Heart left ventricle (tissue), 16 donors: ENCODE data around the gene CSNK1D. TPM values are rescaled to one million over a fixed set of nuclear protein-coding genes. Genes with fewer than 3 reads are reported as not detected.

Source experiments
- ATAC-seq, 4 donors: fragments of 200-7000 bp; cut with Tn5 transposase; one replicate each; pipeline ENCODE4 v1.9.1; 2020 to 2022; ENCODE audit warnings: moderate library complexity in 4 of 4, mild to moderate bottlenecking in 3 of 4, moderate number of reproducible peaks in 1 of 4
- DNase-seq, 5 donors: peaks; one replicate each; pipeline ENCODE4 v3.0.0-alpha.2; 2020
- H3K27ac ChIP-seq, 12 donors: fragments of 200-600 bp; sonication (generic) in 4 of 12; one replicate each; pipeline versions ENCODE4 v1.5.0 to v1.8.0; 2016 to 2022; ENCODE audit warnings: mild to moderate bottlenecking in 2 of 12
- H3K27me3 ChIP-seq, 9 donors: fragments of 200-600 bp; sonication (generic) in 2 of 9; one replicate each; pipeline versions ENCODE4 v1.5.1 to v1.8.0; 2016 to 2022; ENCODE audit warnings: mild to moderate bottlenecking in 3 of 9
- H3K36me3 ChIP-seq, 9 donors: fragments of 200-600 bp; sonication (generic) in 2 of 9; one replicate each; pipeline versions ENCODE4 v1.5.0 to v1.8.0; 2018 to 2022; ENCODE audit warnings: mild to moderate bottlenecking in 2 of 9
- H3K4me1 ChIP-seq, 12 donors: fragments of 200-600 bp; sonication (generic) in 4 of 12; one replicate each; pipeline versions ENCODE4 v1.5.0 to v1.8.0; 2016 to 2022; ENCODE audit warnings: mild to moderate bottlenecking in 3 of 12
- H3K4me3 ChIP-seq, 12 donors: fragments of 200-600 bp; sonication (generic) in 4 of 12; one replicate each; pipeline versions ENCODE4 v1.5.0 to v1.8.0; 2017 to 2022; ENCODE audit warnings: mild to moderate bottlenecking in 9 of 12, moderate library complexity in 4 of 12
- H3K9me3 ChIP-seq, 12 donors: fragments of 200-600 bp; sonication (generic) in 4 of 12; one replicate each; pipeline versions ENCODE4 v1.5.0 to v1.8.0; 2016 to 2022; ENCODE audit warnings: mild to moderate bottlenecking in 1 of 12
- POLR2A ChIP-seq, 2 donors: fragments of 450-650 bp; IDR thresholded peaks; one replicate each; pipeline ENCODE4 v1.6.1; 2017; ENCODE audit warnings: antibody characterized with exemption in 2 of 2, mild to moderate bottlenecking in 2 of 2, moderate library complexity in 2 of 2
- WGBS, 4 donors: extraction: QIAGEN DNeasy Blood & Tissue Kit in 2 of 4; methylation state at CpG; one replicate each; pipeline versions ENCODE4 v1.1.5 to v1.1.7; 2013 to 2018; 5-methylcytosine and 5-hydroxymethylcytosine counted together
- intact Hi-C, 10 donors: fragments of 100-400 bp; cut with DNase I; formaldehyde crosslinking; loops; one replicate each; pipeline versions ENCODE4 v1.11.1 to v1.14.2; 2022
- polyA plus RNA-seq, 2 donors: library from polyadenylated mRNA; stranded (reverse); fragments of 200-250 nt; gene quantifications; one replicate each; pipeline ENCODE4 v1.2.3, GENCODE V29; 2013
- total RNA-seq, 9 donors: library from RNA; depleted of rRNA in 2 of 9; stranded (reverse); fragments of >200 nt in 2 of 9; fragmentation: NEBNext Ultra II Directional in 3 of 9; extraction: Animal tissue kit (Norgen Biotek cat#: 25700) in 3 of 9; gene quantifications; one replicate each; pipeline versions ENCODE4 v1.1.0 to v1.2.4, GENCODE V29; 2016 to 2023
- TF ChIP-seq, protein P1 (sequence below), 12 donors: fragments of 200-600 bp; sonication (generic) in 4 of 12; IDR thresholded peaks; one replicate each; pipeline versions ENCODE4 v1.5.0 to v1.8.0; 2018 to 2022; ENCODE audit warnings: antibody characterized with exemption in 12 of 12, mild to moderate bottlenecking in 5 of 12
- donor health status: ischemic (EF 13 %, LVEDD 7.1; RV severe dilation, severe dysfunction).
- donor health status: healthy with polysubstance abuse.
- donor health status: DM: no; HTN: yes; CAD: no.
- donor health status: DM: no; HTN: no; CAD: no.
- donor health status: ischemic (EF 25% LVEDD 6.9; RV normal size, moderate dysfunction).
- donor health status: ischemic (EF 25% LVEDD 5.7; RV mildly dilated, moderate dysfunction).
- donor health status: healthy.
- donor health status: DM: yes; HTN: yes; CAD: no.
- donor health status: ischemic (EF 35%, LVEDD 5.7; RV mildly dilated, moderate dysfunction).
- donor health status: nonischemic (EF 11% LVEDD 7.7; RV severe dilation, severe dysfunction).
- donor health status: DM: yes; HTN: yes; CAD: no.
- donor health status: PGD.
- donor health status: ischemic (EF 29% LVEDD 5.4; RV normal size, mild dysfunction).
- donor health status: nonischemic (EF 23%, LVEDD 6.1; RV moderate dilation, normal function).

CSNK1D gene
- total and polyA plus RNA-seq, 11 donors, result 38.4 to 88.1 (median 66.1) TPM

GRCh38 chr17:82232876-82233785 lies 40.4 kb downstream of the CSNK1D start:
- no peak for ATAC-seq
- intact Hi-C loops, result loop anchor here in 4 of 10 donors (5.0 to 10.0 kb wide), 3 partner anchors 59 to 92 kb away; no protein-coding TSS in a partner anchor
- Histone ChIP-seq H3K4me1 (peaks cover 10 to 81% (median 47%) of the 10 kb centered on the region in 12 donors), H3K9me3 (no peaks in the 10 kb centered on the region), H3K4me3 (no peak overlapping the region), H3K27ac (peak overlapping the region in 3 of 12 donors; percentile 92 to 99 (median 94)), H3K27me3 (peaks cover 0 to 5% (median 0%) of the 10 kb centered on the region in 9 donors), H3K36me3 (peaks cover 0 to 26% (median 7%) of the 10 kb centered on the region in 9 donors)
- whole genome bisulfite sequencing, 4 donors, result 74 to 79% (median 76%) methylated on average over 18 to 21 of the region's 21 CpGs
- TF ChIP-seq POLR2A (IDR thresholded peaks at IDR 0.05), result no peak
- TF ChIP-seq, protein P1, sequence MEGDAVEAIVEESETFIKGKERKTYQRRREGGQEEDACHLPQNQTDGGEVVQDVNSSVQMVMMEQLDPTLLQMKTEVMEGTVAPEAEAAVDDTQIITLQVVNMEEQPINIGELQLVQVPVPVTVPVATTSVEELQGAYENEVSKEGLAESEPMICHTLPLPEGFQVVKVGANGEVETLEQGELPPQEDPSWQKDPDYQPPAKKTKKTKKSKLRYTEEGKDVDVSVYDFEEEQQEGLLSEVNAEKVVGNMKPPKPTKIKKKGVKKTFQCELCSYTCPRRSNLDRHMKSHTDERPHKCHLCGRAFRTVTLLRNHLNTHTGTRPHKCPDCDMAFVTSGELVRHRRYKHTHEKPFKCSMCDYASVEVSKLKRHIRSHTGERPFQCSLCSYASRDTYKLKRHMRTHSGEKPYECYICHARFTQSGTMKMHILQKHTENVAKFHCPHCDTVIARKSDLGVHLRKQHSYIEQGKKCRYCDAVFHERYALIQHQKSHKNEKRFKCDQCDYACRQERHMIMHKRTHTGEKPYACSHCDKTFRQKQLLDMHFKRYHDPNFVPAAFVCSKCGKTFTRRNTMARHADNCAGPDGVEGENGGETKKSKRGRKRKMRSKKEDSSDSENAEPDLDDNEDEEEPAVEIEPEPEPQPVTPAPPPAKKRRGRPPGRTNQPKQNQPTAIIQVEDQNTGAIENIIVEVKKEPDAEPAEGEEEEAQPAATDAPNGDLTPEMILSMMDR (IDR thresholded peaks at IDR 0.05), result no peak
- peak in 2 of 5 donors; percentile 16 to 62 for DNase-seq

DNA sequence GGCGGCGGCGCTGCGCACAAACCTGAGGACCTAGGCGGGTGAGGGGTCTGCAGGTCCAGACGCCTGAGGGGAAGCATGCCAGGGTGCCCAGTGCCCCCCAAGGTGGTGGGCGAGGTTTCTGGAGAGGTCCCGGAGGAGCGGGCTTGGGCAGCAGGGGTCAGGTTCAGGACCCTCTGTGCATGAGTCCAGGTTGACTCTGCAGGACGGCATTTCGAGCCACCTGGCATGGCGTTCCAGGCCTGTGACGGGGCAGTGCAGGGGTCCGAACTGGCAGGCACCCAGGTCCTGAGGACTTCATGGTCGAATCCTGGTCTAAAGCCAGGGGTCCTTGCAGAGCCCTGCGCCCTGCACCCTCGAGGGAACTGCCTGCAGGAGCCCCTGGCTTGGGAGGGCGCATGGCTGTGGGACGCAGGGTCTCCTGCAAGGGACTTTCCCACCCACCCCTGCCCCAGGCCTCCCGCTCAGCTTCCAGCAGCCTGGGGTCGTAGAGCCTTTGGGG lies 41.1 kb downstream of the CSNK1D start:
- H3K27ac ChIP-seq, result peak overlapping the region in 11 of 12 donors; percentile 85 to 99 (median 92)
- no peak for DNase-seq

GRCh38 chr17:82231562-82232321 lies 41.8 kb downstream of the CSNK1D start:
- Histone ChIP-seq H3K9me3 (no peaks in the 10 kb centered on the region), H3K4me3 (peak overlapping the region; percentile 32 to 93 (median 72)), H3K27ac (peak overlapping the region; percentile 85 to 99 (median 93)), H3K27me3 (peaks cover 0 to 6% (median 0%) of the 10 kb centered on the region in 9 donors), H3K36me3 (peaks cover 0 to 12% (median under 1%) of the 10 kb centered on the region in 9 donors), H3K4me1 (peaks cover 6 to 76% (median 41%) of the 10 kb centered on the region in 12 donors)
- peak; percentile 19 to 52 (median 44) for ATAC-seq
- WGBS, 4 donors, result 6 to 29% (median 9%) methylated on average over 7 to 42 of the region's 42 CpGs
- peak; percentile 83 to 90 (median 86) for DNase-seq
- TF ChIP-seq, protein P1 (IDR thresholded peaks at IDR 0.05), result no peak
- TF ChIP-seq POLR2A (IDR thresholded peaks at IDR 0.05), result peak in 1 of 2 donors; percentile 20
- intact Hi-C loops, result loop anchor here in 4 of 10 donors (2.0 to 10.0 kb wide), 4 partner anchors 19 to 93 kb away; partner anchors contain the start of gene CCDC57 (in 1 of the 4)

More for the DNA sequence above, 41.1 kb downstream of the CSNK1D start:
- WGBS, 4 donors, result 72 to 79% (median 76%) methylated on average over 11 to 21 of the region's 21 CpGs
- Histone ChIP-seq H3K4me1 (peaks cover 6 to 81% (median 43%) of the 10 kb centered on the region in 12 donors), H3K9me3 (no peaks in the 10 kb centered on the region), H3K27me3 (peaks cover 0 to 6% (median 0%) of the 10 kb centered on the region in 9 donors), H3K4me3 (peak overlapping the region in 10 of 12 donors; percentile 59 to 93 (median 74)), H3K36me3 (peaks cover 0 to 19% (median 5%) of the 10 kb centered on the region in 9 donors)
- no peak for TF ChIP-seq POLR2A (IDR thresholded peaks at IDR 0.05)
- TF ChIP-seq, protein P1 (IDR thresholded peaks at IDR 0.05), result no peak
- intact Hi-C loops, result loop anchor here in 4 of 10 donors (5.0 to 10.0 kb wide), 3 partner anchors 60 to 92 kb away; no protein-coding TSS in a partner anchor
- no peak for ATAC-seq
